Tibial nerve (tissue), 4 donors: ENCODE data around the gene CSRP3.

ENCODE experiments used
- EP300 ChIP-seq, 2 donors: sonication (generic); formaldehyde crosslinking; IDR thresholded peaks; one replicate each; pipeline ENCODE4 v1.6.1; 2017; ENCODE audit warnings: antibody characterized with exemption in 2 of 2, mild to moderate bottlenecking in 1 of 2
- POLR2A ChIP-seq, 2 donors: fragments of 450-650 bp; IDR thresholded peaks; one replicate each; pipeline ENCODE4 v1.6.1; 2017; ENCODE audit warnings: antibody characterized with exemption in 2 of 2, mild to moderate bottlenecking in 2 of 2, moderate library complexity in 2 of 2
- TF ChIP-seq, protein P1 (sequence below), 5 experiments: fragments of 200-600 bp in 3 of 5; fragments of 450-650 bp in 2 of 5; sonication (generic) in 3 of 5; IDR thresholded peaks; one replicate each; pipeline ENCODE4 v1.5.1; 2016 to 2019; ENCODE audit warnings: antibody characterized with exemption in 5 of 5, mild to moderate bottlenecking in 3 of 5, moderate library complexity in 2 of 5

DNA sequence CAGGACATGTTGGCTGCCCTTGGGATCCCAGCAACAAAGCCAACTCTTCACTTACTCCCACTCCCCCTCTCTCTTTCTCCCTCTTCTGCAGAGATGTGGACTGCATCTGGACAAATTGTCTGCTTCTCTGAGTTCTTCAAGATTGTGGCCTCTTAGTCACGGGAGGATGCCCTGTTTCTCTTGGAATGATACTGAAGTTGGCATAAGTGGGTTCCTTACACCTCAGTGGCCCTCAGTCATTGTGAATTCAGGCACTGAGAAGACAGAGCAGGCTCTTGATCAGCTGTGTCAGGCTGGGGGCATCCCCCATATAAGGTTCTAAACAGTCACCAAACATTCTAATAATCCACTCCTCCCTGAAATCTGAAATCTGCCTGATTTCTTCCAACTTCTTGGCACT, 45.0 kb upstream of the CSRP3 start:
- TF ChIP-seq EP300 (IDR thresholded peaks at IDR 0.05) (no peak), POLR2A (IDR thresholded peaks at IDR 0.05) (no peak)
- TF ChIP-seq, protein P1, sequence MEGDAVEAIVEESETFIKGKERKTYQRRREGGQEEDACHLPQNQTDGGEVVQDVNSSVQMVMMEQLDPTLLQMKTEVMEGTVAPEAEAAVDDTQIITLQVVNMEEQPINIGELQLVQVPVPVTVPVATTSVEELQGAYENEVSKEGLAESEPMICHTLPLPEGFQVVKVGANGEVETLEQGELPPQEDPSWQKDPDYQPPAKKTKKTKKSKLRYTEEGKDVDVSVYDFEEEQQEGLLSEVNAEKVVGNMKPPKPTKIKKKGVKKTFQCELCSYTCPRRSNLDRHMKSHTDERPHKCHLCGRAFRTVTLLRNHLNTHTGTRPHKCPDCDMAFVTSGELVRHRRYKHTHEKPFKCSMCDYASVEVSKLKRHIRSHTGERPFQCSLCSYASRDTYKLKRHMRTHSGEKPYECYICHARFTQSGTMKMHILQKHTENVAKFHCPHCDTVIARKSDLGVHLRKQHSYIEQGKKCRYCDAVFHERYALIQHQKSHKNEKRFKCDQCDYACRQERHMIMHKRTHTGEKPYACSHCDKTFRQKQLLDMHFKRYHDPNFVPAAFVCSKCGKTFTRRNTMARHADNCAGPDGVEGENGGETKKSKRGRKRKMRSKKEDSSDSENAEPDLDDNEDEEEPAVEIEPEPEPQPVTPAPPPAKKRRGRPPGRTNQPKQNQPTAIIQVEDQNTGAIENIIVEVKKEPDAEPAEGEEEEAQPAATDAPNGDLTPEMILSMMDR (IDR thresholded peaks at IDR 0.05) = no peak
